Keratinocyte (primary cell): ENCODE results near the gene BNIP1. TPM values are rescaled to one million over a fixed set of nuclear protein-coding genes. Genes with fewer than 3 reads are reported as not detected.

Source experiments
- DNase-seq: peaks from one replicate; pipeline ENCODE4 v3.0.0-alpha.2; 2011; ENCODE audit warnings: low read depth, missing footprints, low spot score
- FAIRE-seq: peaks from 2 replicates; lab custom pipeline; 2011; peaks lifted over from hg19 to GRCh38; lab: Jason Lieb, UNC
- H2AFZ ChIP-seq: 2 replicates; pipeline ENCODE4 v1.6.0; 2012; ENCODE audit warnings: low read length, control low read depth, inconsistent platforms; ENCODE audit not compliant: control insufficient read depth
- H3K27ac ChIP-seq: 2 replicates; pipeline ENCODE4 v1.5.1; 2011; ENCODE audit warnings: low read length; ENCODE audit not compliant: control insufficient read depth, insufficient read depth
- H3K27me3 ChIP-seq: 3 replicates; pipeline ENCODE4 v1.6.0; 2011; ENCODE audit warnings: low read length; ENCODE audit not compliant: control insufficient read depth, insufficient read depth; ENCODE audit errors: extremely low read depth
- H3K36me3 ChIP-seq, 2 experiments: 2 replicates in 1 of 2; 3 replicates in 1 of 2; pipeline ENCODE4 v1.5.1; 2011; ENCODE audit warnings: low read length in 2 of 2, mild to moderate bottlenecking in 1 of 2; ENCODE audit not compliant: control insufficient read depth in 2 of 2, insufficient read depth in 2 of 2; ENCODE audit errors: extremely low read depth in 1 of 2
- H3K4me1 ChIP-seq: 3 replicates; pipeline ENCODE4 v1.5.1; 2011; ENCODE audit warnings: low read length; ENCODE audit not compliant: control insufficient read depth, insufficient read depth; ENCODE audit errors: extremely low read depth
- H3K4me2 ChIP-seq: 3 replicates; pipeline ENCODE4 v1.6.0; 2011; ENCODE audit warnings: low read depth, low read length; ENCODE audit not compliant: control insufficient read depth, insufficient read depth; ENCODE audit errors: extremely low read depth
- H3K4me3 ChIP-seq, 3 experiments: fragments of 200-600 bp in 1 of 3; sonication (generic) in 1 of 3; 2 replicates in 2 of 3; 3 replicates in 1 of 3; pipeline ENCODE4 v1.5.1; 2011 to 2016; ENCODE audit warnings: low read length in 3 of 3, mild to moderate bottlenecking in 3 of 3, control low read depth in 2 of 3, inconsistent platforms in 1 of 3, low read depth in 1 of 3, mixed read lengths in 1 of 3, mixed run types in 1 of 3, moderate library complexity in 1 of 3; ENCODE audit not compliant: control insufficient read depth in 2 of 3, insufficient read depth in 2 of 3; ENCODE audit errors: extremely low read depth in 1 of 3
- H3K79me2 ChIP-seq: 2 replicates; pipeline ENCODE4 v1.6.0; 2012; ENCODE audit warnings: low read length; ENCODE audit not compliant: control insufficient read depth, insufficient read depth
- H3K9ac ChIP-seq: 3 replicates; pipeline ENCODE4 v1.6.0; 2011; ENCODE audit warnings: low read length; ENCODE audit not compliant: control insufficient read depth, insufficient read depth; ENCODE audit errors: extremely low read depth
- H3K9me1 ChIP-seq: 3 replicates; pipeline ENCODE4 v1.6.0; 2011; ENCODE audit warnings: low read length; ENCODE audit not compliant: control insufficient read depth, insufficient read depth; ENCODE audit errors: extremely low read depth
- H3K9me3 ChIP-seq: 2 replicates; pipeline ENCODE4 v1.5.1; 2012; ENCODE audit warnings: low read depth, low read length; ENCODE audit not compliant: control insufficient read depth
- H4K20me1 ChIP-seq: 3 replicates; pipeline ENCODE4 v1.6.0; 2011; ENCODE audit warnings: low read length; ENCODE audit not compliant: control insufficient read depth, insufficient read depth; ENCODE audit errors: extremely low read depth
- CTCF ChIP-seq, 3 experiments: IDR thresholded peaks in 1 of 3; conservative IDR thresholded peaks in 1 of 3; optimal IDR thresholded peaks in 1 of 3; 2 replicates in 2 of 3; 3 replicates in 1 of 3; pipeline versions ENCODE3 to v1.5.1; 2011; ENCODE audit warnings: low read length in 3 of 3, mild to moderate bottlenecking in 3 of 3, moderate library complexity in 2 of 3, control low read depth in 1 of 3, inconsistent platforms in 1 of 3; ENCODE audit not compliant: insufficient read depth in 2 of 3; ENCODE audit errors: extremely low read depth in 1 of 3
- EZH2 ChIP-seq: IDR thresholded peaks from one replicate; pipeline ENCODE4 v1.6.1; 2012; ENCODE audit warnings: inconsistent platforms, mild to moderate bottlenecking, low read length, moderate library complexity
- dilution Hi-C: fragments of 300-500 bp; cut with MboI; formaldehyde crosslinking; loops from one replicate; pipeline ENCODE4 v1.7.0; 2020; ENCODE audit warnings: low sequenced_read_pairs; ENCODE audit not compliant: extremely low pct_ligation_motif_present
- polyA plus RNA-seq, 5 experiments: library from polyadenylated mRNA; depleted of rRNA in 3 of 5; stranded (reverse) in 3 of 5; stranded (forward) in 1 of 5; unstranded in 1 of 5; fragments of >200 nt; gene quantifications; 1 replicate in 1 of 5; 2 replicates in 3 of 5; 3 replicates in 1 of 5; pipeline versions ENCODE4 v1.2.1 to v1.2.3, GENCODE V29; 2011 to 2012; ENCODE audit warnings: missing spikeins in 2 of 5, low read depth in 1 of 5, low replicate concordance in 1 of 5

Gene BNIP1
- polyA plus RNA-seq, 1 donor (not counting 4 experiments of a cell fraction or from before 2014, with no cell fraction given): 18.2 TPM

DNA sequence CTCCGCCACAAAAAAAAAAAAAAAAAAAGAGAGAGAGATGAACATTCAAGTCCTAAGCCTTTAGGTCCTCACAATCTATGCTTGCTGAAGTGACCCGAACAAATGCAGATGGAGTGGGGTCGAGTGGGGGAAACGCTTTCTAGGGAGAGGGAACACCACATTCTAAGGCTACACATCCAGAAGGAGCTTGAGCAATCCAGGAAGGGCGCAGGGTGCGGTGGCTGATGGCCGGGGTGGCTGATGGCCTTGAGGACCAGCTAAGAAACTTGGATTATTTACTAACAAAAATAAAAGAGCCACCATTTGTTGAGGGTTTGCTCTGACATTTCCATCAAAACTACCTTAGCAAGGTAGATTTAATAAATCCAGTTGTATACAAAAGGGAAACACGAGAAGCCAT is 764 bp upstream of the BNIP1 start:
- dilution Hi-C loops: no loop called here
- no peak overlapping the region for H3K9ac ChIP-seq

DNA sequence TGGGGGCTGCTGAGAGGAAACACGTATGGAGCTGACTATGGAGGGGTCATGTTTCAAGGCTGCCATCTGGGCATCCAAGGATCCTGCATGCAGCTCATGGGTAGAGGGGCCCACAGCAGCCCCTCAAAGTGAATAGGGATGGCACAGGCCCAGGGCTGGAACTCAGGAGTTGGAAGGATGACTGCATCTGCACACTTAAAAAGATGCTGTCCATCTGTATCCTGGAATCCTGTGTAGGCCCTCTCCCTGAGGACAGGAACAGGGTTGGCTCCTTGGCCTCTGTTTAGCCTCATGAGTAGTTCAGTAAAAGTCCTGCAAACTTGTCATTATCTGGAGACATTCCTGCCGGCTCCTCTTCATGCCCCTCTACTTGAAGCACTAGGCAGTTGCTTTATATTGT is 4.0 kb downstream of the BNIP1 start:
- no peak for TF ChIP-seq EZH2
- TF ChIP-seq CTCF (optimal IDR thresholded peaks at IDR 0.05 in 1 of 3, IDR thresholded peaks at IDR 0.05 in 1 of 3, conservative IDR thresholded peaks at IDR 0.05 in 1 of 3; ENCODE audit: extremely low read depth in 1 of 3, insufficient read depth in 2 of 3, low read length in 3 of 3): no peak
- FAIRE-seq (no peak), DNase-seq (no peak)
- H3K4me2 ChIP-seq: no peak overlapping the region
- H3K36me3 ChIP-seq: peaks cover 5 to 6% of the 10 kb centered on the region in 2 experiments
- no peak overlapping the region for H3K27ac ChIP-seq
- H3K9me3 ChIP-seq: no peaks in the 10 kb centered on the region
- H3K27me3 ChIP-seq: no peaks in the 10 kb centered on the region
- H3K9ac ChIP-seq: no peak overlapping the region
- H3K4me1 ChIP-seq: no peaks in the 10 kb centered on the region
- no peak overlapping the region for H2AFZ ChIP-seq
- dilution Hi-C loops: no loop called here
- no peaks in the 10 kb centered on the region for H4K20me1 ChIP-seq
- no peaks in the 10 kb centered on the region for H3K9me1 ChIP-seq
- no peak overlapping the region for H3K4me3 ChIP-seq
- no peaks in the 10 kb centered on the region for H3K79me2 ChIP-seq

More for the DNA sequence above, 764 bp upstream of the BNIP1 start:
- no peaks in the 10 kb centered on the region for H3K9me1 ChIP-seq
- DNase-seq (no peak), FAIRE-seq (no peak)
- H3K27me3 ChIP-seq: no peaks in the 10 kb centered on the region
- H3K36me3 ChIP-seq: peaks cover under 1 to 6% of the 10 kb centered on the region in 2 experiments
- H3K4me1 ChIP-seq: no peaks in the 10 kb centered on the region
- no peaks in the 10 kb centered on the region for H4K20me1 ChIP-seq
- H2AFZ ChIP-seq: peak overlapping the region; percentile 76
- no peaks in the 10 kb centered on the region for H3K9me3 ChIP-seq
- H3K4me3 ChIP-seq: no peak overlapping the region
- no peaks in the 10 kb centered on the region for H3K79me2 ChIP-seq
- TF ChIP-seq CTCF (optimal IDR thresholded peaks at IDR 0.05 in 1 of 3, IDR thresholded peaks at IDR 0.05 in 1 of 3, conservative IDR thresholded peaks at IDR 0.05 in 1 of 3; ENCODE audit: extremely low read depth in 1 of 3, insufficient read depth in 2 of 3, low read length in 3 of 3) (no peak), EZH2 (no peak)
- no peak overlapping the region for H3K4me2 ChIP-seq
- peak overlapping the region; percentile 97 for H3K27ac ChIP-seq
